NCI-H524 treated with DMSO at 0.1 percent for 48 hours (cell line): ENCODE results near the gene TRIO.
"Not testable (repeated sequence)": the region's sequence is repeated elsewhere in the genome, so short reads cannot be mapped to it uniquely, and the experiment has no call there.

Source experiments
- DNase-seq: peaks from one replicate; lab custom pipeline; 2025; lab: John Stamatoyannopoulos, UW

TRIO gene

DNA sequence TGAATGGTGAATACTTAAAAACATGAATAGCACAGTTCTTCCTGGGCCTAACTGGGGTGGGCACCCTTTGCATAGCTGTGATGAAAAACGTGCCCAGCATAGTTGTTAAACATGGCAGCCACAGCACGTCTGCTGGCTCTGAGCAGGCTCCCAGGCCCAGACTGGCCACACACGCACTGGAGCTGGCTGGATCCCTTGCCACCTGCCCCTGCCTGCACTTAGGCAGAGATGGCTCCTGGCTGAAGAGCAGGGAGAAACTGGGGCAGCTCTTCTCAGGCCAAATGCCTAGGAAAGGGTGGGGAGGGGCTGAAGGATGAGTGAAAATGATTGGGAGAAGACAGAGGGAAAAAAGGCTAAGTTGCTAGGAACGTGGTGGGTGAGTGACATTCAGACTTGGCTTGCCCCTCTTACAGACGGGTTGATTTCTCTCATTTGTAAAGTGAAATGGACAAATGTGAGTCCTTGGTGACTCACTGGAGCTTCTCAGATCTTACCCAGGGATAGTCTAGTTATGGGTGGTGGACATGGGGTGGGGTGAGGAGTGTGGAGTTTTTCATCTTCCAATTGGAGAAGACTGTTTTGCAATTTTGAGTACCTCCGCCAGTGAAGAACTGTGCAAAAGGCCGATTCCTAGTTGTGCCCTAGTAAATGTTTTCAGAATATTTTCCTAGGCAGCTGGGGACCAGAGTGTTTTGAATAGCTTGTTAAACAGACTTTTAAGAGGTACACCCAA, 42.4 kb downstream of the TRIO start:
- no peak for DNase-seq

DNA sequence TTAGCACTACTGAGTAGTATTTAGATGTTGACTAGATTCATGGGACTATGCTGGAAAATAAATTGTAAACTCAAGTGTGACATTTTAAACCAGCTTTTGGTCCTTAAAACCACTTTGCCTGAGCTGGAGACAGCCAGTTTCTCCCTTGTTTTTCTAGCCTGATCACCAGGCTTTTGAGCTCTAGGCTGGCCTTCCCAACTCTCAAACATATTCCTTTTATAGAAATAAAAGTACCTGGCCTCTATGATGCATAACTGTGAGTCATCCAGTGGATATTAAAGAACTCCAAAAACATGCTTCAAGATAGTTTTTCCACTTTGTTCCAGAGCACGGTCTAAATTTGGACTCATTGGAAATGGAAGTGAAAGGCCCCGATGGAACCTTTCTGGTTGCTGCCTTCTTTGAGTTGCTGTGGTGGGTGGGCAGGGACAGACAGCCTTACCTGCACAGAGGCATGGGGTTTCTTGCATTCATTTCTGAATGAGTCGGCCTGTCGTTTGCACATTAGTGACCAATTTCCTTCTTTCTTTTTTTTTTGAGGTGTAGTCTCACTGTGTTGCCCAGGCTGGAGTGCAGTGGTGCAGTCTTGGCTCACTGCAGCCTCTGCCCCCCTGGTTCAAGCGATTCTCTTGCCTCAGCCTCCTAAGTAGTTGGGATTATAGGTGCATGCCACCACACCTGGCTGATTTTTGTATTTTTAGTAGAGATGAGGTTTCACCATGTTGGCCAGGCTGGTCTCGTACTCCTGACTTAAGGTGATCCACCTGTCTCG, 43.1 kb downstream of the TRIO start:
- DNase-seq = no peak

DNA sequence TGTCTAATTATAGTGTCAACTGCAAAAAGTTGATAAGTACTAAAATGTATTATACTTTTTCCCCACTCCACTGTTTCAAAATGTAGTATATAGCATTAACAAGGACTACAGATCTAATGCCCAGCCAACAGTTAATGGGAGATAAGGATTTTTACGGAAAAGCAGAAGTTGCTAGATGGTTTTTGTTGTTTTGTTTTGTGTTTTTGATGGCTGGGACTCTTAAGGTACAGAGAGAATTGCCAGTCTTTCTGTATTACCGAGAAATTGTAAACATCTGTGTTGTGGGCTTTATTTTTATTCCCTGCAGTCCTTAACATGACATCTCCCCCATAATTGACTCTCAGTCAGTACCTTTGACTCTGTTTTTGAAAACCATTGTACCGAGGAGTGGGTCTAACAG, 44.0 kb downstream of the TRIO start:
- no peak for DNase-seq

DNA sequence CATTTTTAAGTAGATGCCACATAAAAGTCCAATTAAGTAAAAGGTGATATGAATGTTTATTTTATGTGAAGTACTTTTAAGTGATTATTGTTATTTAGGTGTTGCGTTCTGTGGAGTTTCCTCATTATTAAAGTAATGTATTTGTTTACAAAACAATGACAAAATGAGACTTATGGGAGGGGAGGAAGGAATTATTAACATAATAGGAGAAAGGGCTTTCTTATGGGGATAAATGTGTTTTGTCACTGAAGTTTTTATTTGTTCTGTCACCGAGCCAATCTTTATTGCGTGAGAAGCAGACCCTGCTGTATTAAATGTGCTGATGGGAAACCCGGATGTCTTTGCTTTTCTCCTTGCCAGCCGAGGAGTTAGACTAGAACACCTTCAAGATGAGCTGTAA, 44.5 kb downstream of the TRIO start:
- no peak for DNase-seq

DNA sequence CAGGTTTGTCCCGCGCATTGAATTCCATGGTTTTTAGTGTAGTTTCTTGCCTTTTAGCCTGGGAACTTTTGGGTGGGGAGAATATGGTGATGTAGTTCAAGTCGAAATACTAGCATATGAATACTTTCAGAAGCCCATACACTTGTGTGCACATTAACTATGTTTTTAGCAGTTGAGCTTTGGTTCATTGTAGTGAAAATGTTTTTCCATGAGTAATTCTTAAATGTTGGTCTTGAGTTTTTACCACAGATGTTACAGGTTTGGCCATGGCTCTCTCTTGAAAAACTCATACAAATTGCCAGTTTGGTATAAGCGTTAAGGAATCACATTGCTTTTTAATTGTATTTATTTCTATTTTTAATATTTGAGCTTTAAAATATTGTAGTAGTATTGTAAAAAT, 45.6 kb downstream of the TRIO start:
- no peak for DNase-seq

DNA sequence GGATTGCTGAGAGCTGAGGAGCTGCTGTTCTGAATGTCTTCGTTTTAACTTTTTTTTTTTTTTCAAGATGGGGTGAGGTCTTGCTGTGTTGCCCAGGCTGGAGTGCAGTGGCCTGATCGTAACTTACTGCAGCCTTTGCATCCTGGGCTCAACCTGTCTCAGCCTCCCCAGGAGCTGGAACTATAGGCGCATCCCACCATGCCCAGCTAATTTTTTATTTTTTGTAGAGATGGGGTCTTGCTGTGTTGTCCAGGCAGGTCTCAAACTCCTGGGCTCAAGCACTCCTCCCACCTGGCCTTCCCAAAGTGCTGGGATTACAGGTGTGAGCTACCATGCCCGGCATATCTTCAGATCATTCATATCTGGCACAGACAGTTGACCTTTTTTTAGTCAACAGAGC, 46.5 kb downstream of the TRIO start:
- no peak for DNase-seq

DNA sequence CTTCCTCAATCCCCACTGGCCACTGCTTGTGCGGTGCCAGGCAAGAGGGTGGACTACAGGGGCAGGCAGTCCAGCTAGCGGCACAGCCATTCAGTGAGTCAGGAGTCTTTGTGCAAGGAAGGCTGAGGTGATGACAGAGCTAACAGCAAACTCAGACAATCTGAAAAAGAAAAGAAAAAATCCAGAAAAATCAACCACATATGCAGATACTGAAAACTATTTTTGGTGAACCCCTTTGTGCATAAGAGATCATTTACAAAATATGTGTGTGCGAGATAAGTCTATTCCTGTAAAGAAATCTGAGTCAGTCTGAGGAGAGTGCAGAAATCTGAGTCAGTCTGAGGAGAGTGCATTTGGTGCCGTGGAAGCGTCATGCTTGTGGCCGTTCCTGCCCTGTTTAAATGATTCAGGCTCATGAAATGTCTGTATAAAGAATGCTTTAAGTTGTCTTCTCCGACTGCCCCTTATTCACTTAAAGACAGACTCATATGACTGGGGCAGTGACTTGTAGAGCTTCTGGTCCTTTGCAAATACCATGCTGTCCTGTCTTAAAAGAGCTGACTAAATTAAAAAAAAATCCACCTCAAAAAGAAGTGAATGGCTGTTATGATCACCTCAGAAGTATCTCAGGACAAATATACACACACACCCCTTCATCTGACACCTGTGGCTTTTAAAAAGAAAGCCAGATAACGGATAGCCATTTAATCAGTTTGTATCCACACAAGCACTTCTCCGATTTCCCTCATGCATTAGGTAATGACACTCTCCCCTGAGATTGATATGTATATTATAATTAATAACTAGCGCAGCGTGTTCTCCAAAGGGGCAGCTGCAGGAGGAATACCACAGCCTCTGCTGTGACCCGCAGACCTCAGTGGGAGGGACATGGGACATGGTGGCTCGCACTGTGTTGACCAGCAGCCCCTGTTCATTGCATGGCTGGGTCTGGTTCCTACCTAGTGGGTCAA, 47.3 kb downstream of the TRIO start:
- DNase-seq = no peak

DNA sequence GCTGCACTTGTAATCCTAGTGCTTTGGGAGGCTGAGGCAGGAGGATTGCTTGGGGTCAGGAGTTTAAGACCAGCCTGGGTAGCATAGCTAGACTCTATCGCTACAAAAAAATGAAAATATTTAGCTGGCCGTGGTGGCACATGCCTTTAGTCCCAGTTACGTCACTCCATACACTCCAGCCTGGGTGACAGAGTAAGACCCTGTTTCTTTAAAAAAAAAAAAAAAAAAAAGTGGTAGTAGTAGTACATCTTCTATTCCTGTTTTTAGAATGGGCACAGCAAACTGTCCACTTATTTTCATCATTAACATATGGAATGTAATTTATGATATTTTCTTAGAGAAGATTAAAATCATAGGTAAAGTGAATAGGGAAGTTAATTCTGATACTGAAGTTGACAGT, 48.2 kb downstream of the TRIO start:
- DNase-seq = no peak

DNA sequence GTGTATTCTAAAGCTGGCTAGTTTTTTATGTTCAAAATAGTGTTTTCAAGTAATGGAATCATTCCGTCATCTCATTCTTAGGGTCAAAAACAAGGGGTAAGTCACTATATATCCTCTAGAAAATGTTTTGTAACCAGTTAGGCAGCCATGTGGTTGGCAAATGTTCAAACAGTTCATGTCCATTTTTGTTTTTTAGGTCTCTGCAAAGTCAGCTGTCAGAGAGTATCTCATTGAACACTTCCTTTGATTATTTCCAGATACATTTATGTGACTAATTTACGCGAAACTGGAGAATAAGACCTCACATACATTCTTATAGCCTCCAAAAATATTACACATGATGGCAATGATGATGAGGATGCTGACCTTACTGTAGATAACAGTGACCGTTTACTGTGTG, 50.4 kb downstream of the TRIO start:
- no peak for DNase-seq

DNA sequence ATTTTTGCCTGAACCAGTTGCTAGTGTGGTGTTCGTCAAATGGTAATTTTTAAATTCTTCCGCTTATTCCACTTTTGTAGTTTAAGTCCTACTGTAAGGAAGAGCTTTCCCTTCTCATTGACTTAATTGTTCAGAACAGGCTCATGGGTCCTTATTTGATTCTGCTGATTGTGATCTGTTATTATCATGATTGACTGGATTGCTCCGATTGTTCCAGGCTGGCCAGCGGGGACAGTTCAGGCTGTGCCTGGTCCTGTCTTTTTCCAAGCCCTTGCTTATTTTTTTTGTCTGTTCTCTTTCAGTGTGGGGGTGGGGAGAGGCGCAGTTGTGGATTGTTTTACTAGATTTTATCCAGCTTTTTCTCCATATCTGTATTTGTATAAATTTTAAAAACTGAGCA, 52.4 kb downstream of the TRIO start:
- no peak for DNase-seq

DNA sequence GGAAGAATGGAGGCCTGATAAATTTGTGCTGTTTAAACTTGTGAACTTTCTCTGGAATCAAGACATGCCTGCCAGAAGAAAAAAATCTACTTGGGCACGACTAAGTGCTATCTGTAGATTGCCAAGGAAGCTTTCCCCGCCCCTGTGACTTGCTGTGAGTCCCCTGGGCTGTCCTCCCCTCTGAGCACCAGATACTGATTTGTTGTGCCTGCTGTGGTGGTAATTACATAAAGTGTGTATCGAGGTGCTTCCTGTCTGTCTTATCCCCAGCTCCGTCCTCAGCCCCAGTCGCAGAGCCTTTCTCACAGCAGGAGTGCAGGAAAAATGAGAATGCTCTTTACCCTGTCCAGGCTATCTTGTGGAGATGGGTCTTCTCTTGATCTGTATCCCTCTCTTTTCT, 53.9 kb downstream of the TRIO start:
- no peak for DNase-seq

DNA sequence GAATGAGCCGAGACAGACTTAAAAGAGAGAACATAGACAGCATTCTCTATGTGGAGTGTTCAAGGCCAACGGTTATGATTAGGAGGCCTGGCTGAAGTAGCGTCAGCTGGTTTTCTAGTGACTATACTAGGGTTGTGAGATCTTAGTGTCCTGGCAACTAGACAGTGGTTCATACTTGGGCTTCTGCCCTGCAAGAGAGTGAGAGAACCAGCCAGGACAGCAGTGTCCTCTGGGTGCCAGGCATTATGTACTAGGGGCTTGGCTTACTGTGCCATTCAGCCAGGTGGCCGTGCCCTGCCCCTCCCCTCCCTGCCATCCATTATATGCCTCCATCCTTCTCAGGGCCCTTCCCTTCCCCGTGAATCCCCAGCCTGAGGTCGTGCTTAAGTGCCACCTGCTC, 56.8 kb downstream of the TRIO start:
- DNase-seq = no peak

DNA sequence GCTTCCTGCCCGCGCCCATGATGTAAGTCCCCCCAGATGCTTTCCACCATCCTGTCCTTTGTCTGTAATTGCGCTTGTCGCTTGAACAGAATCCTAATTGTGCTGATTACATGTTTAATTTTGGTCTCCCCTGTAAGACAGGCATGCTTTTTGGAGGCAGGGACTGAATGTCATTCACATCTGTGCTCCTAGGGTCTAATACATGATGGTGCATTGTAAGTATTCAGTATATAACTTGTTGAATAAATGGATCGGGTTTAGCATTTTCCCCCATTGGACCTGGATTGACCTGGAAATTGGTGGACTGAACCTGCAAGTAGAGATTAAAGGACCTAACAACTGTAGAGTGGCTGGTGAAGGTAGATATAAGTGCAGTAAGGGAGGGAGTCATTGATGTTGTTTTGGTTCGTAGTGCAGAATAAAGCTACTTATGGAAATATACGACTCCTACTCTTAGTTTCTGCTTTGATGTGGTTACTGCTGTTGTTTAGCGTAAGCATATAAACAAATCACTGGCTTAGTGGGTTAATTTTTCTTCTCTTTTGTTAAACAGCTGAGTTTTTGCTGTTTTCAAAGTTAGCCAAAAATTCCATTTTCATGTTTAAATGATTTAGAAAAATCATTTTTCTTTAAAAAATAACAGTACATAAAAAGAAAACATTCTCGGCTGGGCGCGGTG, 57.3 kb downstream of the TRIO start:
- no peak for DNase-seq

DNA sequence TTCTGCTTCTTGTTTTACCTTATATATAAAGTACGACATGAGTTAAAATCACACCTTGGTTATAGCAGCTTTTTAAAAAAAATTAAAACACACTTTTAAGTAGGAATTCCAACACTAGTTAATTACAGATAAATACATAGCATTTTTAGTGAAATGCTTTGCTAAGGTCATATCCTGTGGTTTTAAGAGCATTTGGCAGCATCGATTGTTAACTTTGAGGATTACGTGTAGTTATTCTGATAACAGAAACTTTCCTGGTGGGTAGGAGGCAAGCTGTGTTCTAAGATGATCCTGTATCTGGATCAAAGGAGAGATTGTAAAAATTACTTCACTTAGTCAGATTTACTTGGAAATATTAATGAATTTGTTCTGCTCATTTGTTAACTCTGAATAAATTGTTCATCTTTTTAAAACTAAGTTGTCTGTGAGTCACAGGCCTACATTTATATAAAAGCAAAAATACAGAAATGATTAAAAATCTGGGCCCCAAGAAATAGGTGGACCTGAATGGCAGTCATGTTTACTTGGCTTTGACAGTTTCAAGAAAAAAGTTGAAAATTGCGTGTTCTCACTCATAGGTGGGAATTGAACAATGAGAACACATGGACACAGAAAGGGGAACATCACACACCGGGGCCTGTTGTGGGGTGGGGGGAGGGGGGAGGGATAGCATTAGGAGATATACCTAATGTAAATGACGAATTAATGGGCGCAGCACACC, 58.3 kb downstream of the TRIO start:
- no peak for DNase-seq

DNA sequence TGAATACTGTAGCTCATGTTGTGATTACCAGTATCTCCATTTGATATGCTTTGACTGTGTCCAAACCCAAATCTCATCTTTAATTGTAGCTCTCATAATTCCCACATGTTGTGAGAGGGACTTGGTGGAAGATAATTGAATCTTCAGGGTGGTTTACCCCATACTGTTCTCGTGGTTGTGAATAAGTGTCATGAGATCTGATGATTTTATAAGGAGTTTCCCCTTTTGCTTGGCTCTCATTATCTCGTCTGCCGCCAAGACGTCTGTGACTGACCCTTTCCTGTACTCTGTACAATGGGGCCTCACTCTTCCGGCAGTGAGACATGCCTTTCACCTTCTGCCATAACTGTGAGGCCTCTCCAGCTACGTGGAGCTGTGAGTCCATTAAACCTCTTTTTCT, 59.3 kb downstream of the TRIO start:
- DNase-seq = no peak

DNA sequence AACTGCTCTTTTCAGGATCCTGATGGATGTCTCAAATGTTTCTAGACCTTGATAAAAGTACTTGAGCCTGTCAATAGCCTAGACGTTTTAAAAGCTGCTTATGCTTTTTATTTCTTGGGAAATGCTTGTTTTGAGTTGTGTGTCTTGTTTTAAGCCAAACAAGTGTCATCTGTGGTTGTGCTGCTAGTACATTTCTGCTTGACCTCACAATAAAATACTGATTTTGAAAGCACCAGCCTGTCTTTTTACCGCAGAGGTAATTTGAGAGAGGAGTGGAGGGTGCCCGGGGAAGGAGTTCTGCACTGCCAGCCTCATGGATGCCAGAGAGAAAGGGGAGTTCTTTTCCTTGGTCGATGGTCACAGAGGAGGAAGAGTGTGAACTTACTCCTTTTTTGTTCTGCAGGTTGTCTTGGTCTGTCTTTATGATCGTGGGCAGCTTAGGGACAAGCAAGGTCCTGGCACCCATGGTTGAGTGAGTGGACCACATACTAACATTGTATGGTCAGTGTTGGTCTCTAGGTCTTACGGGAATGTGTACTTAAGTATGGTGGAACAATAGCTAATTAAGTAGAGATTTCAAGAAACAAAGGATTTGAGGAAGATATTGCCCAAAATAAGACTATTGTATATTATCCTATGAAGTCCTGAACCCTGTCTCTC, 61.0 kb downstream of the TRIO start:
- no peak for DNase-seq

DNA sequence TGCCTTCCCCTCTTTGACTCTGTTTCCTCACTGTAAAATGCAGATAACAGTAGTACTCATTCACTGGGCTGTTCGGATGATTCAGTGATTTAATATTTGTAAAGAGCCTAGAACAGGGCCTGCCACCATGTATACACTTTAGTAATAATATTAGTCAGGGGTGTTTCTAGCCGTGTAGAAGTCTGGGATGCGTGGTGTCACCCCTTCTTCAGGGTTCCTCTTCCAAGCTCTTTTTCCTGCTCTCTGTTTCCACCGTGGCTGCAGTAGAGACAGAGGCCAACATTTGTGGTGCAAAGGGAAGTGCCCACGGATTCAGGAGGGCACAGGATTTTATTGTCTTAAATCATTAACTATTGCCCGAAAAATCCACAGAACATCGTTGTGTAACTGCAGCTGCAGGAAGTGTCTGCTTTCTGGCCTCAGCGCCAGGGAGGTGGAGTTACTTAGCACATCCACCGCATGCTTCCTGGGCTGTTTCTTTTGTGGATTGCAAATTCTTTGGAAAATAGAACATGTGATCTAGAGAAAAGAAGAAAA, 61.7 kb downstream of the TRIO start:
- DNase-seq = no peak

DNA sequence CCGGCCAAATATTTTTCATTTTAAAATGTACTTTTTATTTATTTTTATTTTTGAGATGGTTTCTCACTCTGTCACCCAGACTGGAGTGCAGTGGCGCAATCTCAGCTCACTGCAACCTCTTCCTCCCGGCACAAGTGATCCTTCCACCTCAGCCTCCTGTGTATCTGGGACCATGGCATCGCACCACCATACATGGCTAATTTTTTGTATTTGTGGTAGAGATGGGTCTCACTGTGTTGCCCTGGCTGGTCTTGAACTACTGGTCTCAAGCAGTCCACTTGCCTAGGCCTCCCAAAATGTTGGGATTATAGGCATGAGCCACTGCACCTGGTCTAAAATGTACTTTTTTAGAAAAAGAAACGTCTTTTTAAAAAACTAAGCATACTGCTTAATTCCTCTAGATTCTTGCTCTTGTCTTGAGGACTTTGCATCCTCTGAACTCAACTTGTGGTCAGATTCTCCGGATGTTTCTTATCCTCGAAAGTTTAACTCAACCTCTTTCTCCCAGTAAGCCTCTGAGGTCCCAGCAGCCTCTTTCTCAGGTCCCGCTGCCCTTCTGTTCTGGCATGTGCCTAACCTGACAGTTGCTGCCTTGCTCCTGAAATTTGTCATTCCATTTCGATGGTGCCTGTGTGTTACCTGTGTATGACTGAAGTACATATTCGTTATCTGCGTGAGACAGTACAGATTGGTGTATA, 63.0 kb downstream of the TRIO start:
- no peak for DNase-seq

DNA sequence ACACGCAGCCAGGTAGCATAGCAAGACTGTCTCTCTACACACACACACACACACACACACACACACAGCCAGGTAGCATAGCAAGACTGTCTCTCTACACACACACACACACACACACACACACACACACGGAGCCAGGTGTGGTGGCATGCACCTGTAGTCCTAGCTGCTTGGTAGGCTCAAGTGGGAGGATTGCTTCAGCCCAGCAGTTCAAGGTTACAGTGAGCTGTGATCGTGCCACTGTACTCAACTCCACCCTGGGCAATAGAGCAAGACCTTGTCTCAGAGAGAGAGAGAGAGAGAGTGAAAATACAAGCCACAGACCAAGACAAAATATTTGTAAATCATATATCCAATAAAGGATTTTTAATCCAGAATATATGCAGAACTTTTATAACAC, 64.3 kb downstream of the TRIO start:
- DNase-seq = not testable (repeated sequence)
